Prostate gland (tissue), 2 donors: Measurements from ENCODE around the gene SUMF1. TPM values are rescaled to one million over a fixed set of nuclear protein-coding genes. Genes with fewer than 3 reads are reported as not detected.

Experiments used
- DNase-seq: peaks from one replicate; pipeline ENCODE4 v3.0.0-alpha.2; 2019; ENCODE audit warnings: low spot score
- H3K27ac ChIP-seq, 2 donors: fragments of 200-600 bp; sonication (generic); 2 replicates each; pipeline ENCODE4 v1.5.1; 2017 to 2019
- H3K27me3 ChIP-seq: fragments of 200-600 bp; sonication (generic); replicated peaks from 2 replicates; pipeline ENCODE4 v1.5.1; 2019; ENCODE audit not compliant: insufficient read depth
- H3K36me3 ChIP-seq, 2 donors: fragments of 200-600 bp; sonication (generic); 1 replicate in 1 of 2; 2 replicates in 1 of 2; pipeline versions ENCODE4 v1.5.1 to v1.8.1; 2017 to 2019
- H3K4me1 ChIP-seq: fragments of 200-600 bp; sonication (generic); replicated peaks from 2 replicates; pipeline ENCODE4 v1.5.1; 2019
- H3K4me3 ChIP-seq, 2 donors: fragments of 200-600 bp; sonication (generic); 2 replicates each; pipeline ENCODE4 v1.5.1; 2017 to 2019
- H3K9me3 ChIP-seq: fragments of 200-600 bp; sonication (generic); 2 replicates; pipeline ENCODE4 v1.5.1; 2017
- POLR2A ChIP-seq: fragments of 450-650 bp; IDR thresholded peaks from one replicate; pipeline ENCODE4 v1.6.1; 2016; ENCODE audit warnings: antibody characterized with exemption, mild to moderate bottlenecking
- POLR2AphosphoS5 ChIP-seq: sonication (generic); formaldehyde crosslinking; IDR thresholded peaks from one replicate; pipeline ENCODE4 v1.6.1; 2017; ENCODE audit warnings: antibody characterized with exemption
- WGBS: methylation state at CpG from one replicate; pipeline ENCODE4 v1.1.5; 2018; 5-methylcytosine and 5-hydroxymethylcytosine counted together
- intact Hi-C: fragments of 100-400 bp; cut with DNase I; formaldehyde crosslinking; loops from one replicate; pipeline ENCODE4 v1.14.2; 2022
- total RNA-seq, 2 donors: library from RNA; depleted of rRNA; stranded (reverse); fragments of >200 nt; gene quantifications; one replicate each; pipeline ENCODE4 v1.1.0, GENCODE V29; 2016
- TF ChIP-seq, protein P1 (sequence below), 4 experiments: fragments of 200-600 bp in 2 of 4; fragments of 450-650 bp in 2 of 4; sonication (generic) in 2 of 4; IDR thresholded peaks; 1 replicate in 3 of 4; 2 replicates in 1 of 4; pipeline ENCODE4 v1.5.1; 2016 to 2019; ENCODE audit warnings: antibody characterized with exemption in 4 of 4, mild to moderate bottlenecking in 2 of 4, moderate library complexity in 2 of 4

SUMF1 gene
- total RNA-seq, 2 donors from 2014 or later, result 58.5 to 59.1 TPM

- intact Hi-C loops, result no loop called here
- H3K4me1 ChIP-seq, result no peaks in the 10 kb centered on the region
- no peak overlapping the region for H3K4me3 ChIP-seq
- TF ChIP-seq, protein P1, sequence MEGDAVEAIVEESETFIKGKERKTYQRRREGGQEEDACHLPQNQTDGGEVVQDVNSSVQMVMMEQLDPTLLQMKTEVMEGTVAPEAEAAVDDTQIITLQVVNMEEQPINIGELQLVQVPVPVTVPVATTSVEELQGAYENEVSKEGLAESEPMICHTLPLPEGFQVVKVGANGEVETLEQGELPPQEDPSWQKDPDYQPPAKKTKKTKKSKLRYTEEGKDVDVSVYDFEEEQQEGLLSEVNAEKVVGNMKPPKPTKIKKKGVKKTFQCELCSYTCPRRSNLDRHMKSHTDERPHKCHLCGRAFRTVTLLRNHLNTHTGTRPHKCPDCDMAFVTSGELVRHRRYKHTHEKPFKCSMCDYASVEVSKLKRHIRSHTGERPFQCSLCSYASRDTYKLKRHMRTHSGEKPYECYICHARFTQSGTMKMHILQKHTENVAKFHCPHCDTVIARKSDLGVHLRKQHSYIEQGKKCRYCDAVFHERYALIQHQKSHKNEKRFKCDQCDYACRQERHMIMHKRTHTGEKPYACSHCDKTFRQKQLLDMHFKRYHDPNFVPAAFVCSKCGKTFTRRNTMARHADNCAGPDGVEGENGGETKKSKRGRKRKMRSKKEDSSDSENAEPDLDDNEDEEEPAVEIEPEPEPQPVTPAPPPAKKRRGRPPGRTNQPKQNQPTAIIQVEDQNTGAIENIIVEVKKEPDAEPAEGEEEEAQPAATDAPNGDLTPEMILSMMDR (IDR thresholded peaks at IDR 0.05), result no peak
- no peak for TF ChIP-seq POLR2A
- TF ChIP-seq POLR2AphosphoS5, result no peak
- no peak overlapping the region for H3K27ac ChIP-seq
- H3K36me3 ChIP-seq, result no peaks in the 10 kb centered on the region
- no peaks in the 10 kb centered on the region for H3K27me3 ChIP-seq
- H3K9me3 ChIP-seq, result no peaks in the 10 kb centered on the region
- DNase-seq, result no peak
- WGBS, result 93% methylated on average over 1 of the region's 1 CpG
These were observed 28.8 kb downstream of the SUMF1 start for GRCh38 chr3:4438296-4438695.

GRCh38 chr3:4432259-4432658 is 34.8 kb downstream of the SUMF1 start:
- H3K27me3 ChIP-seq, result no peaks in the 10 kb centered on the region
- H3K36me3 ChIP-seq, result no peaks in the 10 kb centered on the region
- no peak overlapping the region for H3K27ac ChIP-seq
- no peaks in the 10 kb centered on the region for H3K4me1 ChIP-seq
- no peak overlapping the region for H3K4me3 ChIP-seq
- DNase-seq, result no peak
- no peaks in the 10 kb centered on the region for H3K9me3 ChIP-seq
- no peak for TF ChIP-seq POLR2AphosphoS5
- TF ChIP-seq, protein P1 (IDR thresholded peaks at IDR 0.05), result no peak
- TF ChIP-seq POLR2A, result no peak
- intact Hi-C loops, result no loop called here

DNA sequence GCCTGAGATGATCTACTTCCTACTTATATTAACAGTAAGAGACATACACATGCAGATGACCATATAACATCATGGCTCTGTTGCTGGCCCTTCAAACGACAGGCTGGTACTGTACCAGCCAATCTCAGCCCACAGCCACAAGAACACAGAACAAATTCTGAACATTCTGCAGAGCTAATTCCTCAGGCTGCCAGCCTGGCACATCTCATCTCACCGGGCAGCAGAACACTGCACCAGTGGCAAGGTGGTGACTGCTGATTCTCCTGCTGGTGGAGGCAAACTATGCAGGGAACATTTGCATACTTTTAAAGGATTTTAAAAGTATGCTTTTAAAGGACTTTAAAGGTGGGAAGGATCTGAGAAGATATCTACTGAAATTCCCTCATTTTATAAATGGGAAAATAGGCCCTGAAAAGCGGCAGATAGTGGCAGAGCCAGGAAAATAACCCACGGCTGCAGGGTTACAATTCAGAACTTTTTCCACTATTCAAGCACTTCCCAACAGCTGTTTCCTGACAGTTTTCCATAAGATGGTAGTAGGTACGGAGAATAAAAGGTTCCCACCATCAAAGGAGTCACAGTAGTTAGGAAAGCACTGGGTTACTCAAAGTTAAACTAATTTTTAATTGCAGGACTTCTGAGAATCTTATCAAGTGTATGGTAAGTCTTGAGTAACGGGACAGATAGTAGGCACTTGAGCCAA is 37.3 kb downstream of the SUMF1 start:
- no peak for DNase-seq
- TF ChIP-seq POLR2A (no peak), POLR2AphosphoS5 (no peak)
- TF ChIP-seq, protein P1 (IDR thresholded peaks at IDR 0.05), result no peak
- Histone ChIP-seq H3K4me3 (no peak overlapping the region), H3K27ac (no peak overlapping the region), H3K36me3 (no peaks in the 10 kb centered on the region), H3K27me3 (no peaks in the 10 kb centered on the region), H3K4me1 (no peaks in the 10 kb centered on the region), H3K9me3 (no peaks in the 10 kb centered on the region)
- 84% methylated on average over 6 of the region's 6 CpGs for WGBS
- intact Hi-C loops, result no loop called here

DNA sequence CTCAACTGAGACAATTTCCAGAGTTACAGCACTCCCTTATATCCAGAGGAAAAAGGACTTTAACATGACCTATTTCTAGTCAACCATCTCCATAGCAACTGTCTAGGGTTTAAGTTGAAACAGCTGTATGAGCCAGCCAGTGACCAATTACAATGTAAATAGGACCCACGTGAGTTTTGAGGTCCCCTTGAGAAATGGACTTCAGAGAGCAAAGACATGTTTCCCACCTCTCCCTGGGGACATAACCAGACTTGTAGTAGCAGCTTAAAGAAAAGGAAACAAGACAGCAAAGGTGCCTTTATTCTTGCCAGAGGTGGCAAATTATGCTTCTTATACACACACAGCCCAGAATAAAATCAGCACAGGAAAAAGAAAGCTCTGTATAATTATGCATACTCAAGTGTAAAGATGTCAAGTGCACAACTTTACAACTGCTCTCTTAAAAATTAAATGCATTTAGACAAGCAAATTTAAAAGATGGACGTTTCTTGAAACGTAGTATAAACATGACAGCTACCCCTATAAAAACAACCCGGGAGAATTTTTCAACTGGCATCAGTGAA is 40.2 kb downstream of the SUMF1 start:
- DNase-seq, result no peak
- Histone ChIP-seq H3K27me3 (no peaks in the 10 kb centered on the region), H3K36me3 (no peaks in the 10 kb centered on the region), H3K27ac (no peak overlapping the region), H3K4me1 (no peaks in the 10 kb centered on the region), H3K4me3 (no peak overlapping the region), H3K9me3 (no peaks in the 10 kb centered on the region)
- 13% methylated on average over 4 of the region's 4 CpGs for WGBS
- intact Hi-C loops, result no loop called here
- TF ChIP-seq, protein P1 (IDR thresholded peaks at IDR 0.05), result no peak
- TF ChIP-seq POLR2A (no peak), POLR2AphosphoS5 (no peak)

- WGBS, result 73% methylated on average over 3 of the region's 3 CpGs
These were observed 40.7 kb downstream of the SUMF1 start for GRCh38 chr3:4426261-4426781.

More at GRCh38 chr3:4426261-4426781, 40.7 kb downstream of the SUMF1 start:
- no peaks in the 10 kb centered on the region for H3K9me3 ChIP-seq
- DNase-seq, result no peak
- no peaks in the 10 kb centered on the region for H3K27me3 ChIP-seq
- no peaks in the 10 kb centered on the region for H3K4me1 ChIP-seq
- H3K27ac ChIP-seq, result no peak overlapping the region
- no peaks in the 10 kb centered on the region for H3K36me3 ChIP-seq
- no peak overlapping the region for H3K4me3 ChIP-seq
- intact Hi-C loops, result no loop called here
- no peak for TF ChIP-seq POLR2A
- TF ChIP-seq POLR2AphosphoS5, result no peak
- TF ChIP-seq, protein P1 (IDR thresholded peaks at IDR 0.05), result no peak
